ENCODE results near the gene RABGAP1.
"Not testable (repeated sequence)": the region's sequence is repeated elsewhere in the genome, so short reads cannot be mapped to it uniquely, and the experiment has no call there.

The RABGAP1 gene

GRCh38 chr9:122940749-122941581, at the start of gene RABGAP1:
Gene RABGAP1, plus strand, starts transcription at chr9:122941020. Its CDS starts 16,040 bp downstream, at chr9:122957060.
- H3K27ac Mint-ChIP-seq: peak within 1 kb of the TSS; percentile 96
- peaks cover 67% of the 10 kb centered on the region for H3K36me3 Mint-ChIP-seq
- H3K4me1 Mint-ChIP-seq: peaks cover 16% of the 10 kb centered on the region
- no peaks in the 10 kb centered on the region for H3K9me3 Mint-ChIP-seq
- ATAC-seq: peak; percentile 99
- H3K4me3 Mint-ChIP-seq: peak within 1 kb of the TSS; percentile 94
- peak; percentile 89 to 97 for DNase-seq (ENCODE audit: low spot score in 2 of 2)

- H3K27ac Mint-ChIP-seq: peak overlapping the region; percentile 6
- H3K36me3 Mint-ChIP-seq: peaks cover 81% of the 10 kb centered on the region
- H3K4me1 Mint-ChIP-seq: peaks cover 22% of the 10 kb centered on the region
- peak overlapping the region; percentile 1 for H3K4me3 Mint-ChIP-seq
- no peak for DNase-seq (ENCODE audit: low spot score in 2 of 2)
- peak; percentile 72 for ATAC-seq
- H3K9me3 Mint-ChIP-seq: no peaks in the 10 kb centered on the region
Observed at GRCh38 chr9:122897969-122898368, 42.9 kb upstream of the RABGAP1 start.

- Mint-ChIP-seq H3K4me3 (peak overlapping the region; percentile 87), H3K4me1 (peaks cover 18% of the 10 kb centered on the region), H3K9me3 (no peaks in the 10 kb centered on the region), H3K36me3 (peaks cover 72% of the 10 kb centered on the region), H3K27ac (peak overlapping the region; percentile 48)
- ATAC-seq (no peak), DNase-seq (ENCODE audit: low spot score in 2 of 2) (no peak)
Observed at GRCh38 chr9:122900791-122901190, 40.0 kb upstream of the RABGAP1 start.

- Mint-ChIP-seq H3K4me3 (peak overlapping the region; percentile 87), H3K27ac (peak overlapping the region; percentile 96), H3K4me1 (peaks cover 4% of the 10 kb centered on the region), H3K9me3 (no peaks in the 10 kb centered on the region), H3K36me3 (peaks cover 57% of the 10 kb centered on the region)
- DNase-seq (ENCODE audit: low spot score in 2 of 2) (no peak), ATAC-seq (peak; percentile 27)
Observed at GRCh38 chr9:122904466-122904822, 36.4 kb upstream of the RABGAP1 start.

GRCh38 chr9:122904823-122905710, 35.8 kb upstream of the RABGAP1 start, which contains the start of gene RC3H2:
Gene RC3H2, minus strand, starts transcription at chr9:122905359. Its CDS starts 7,850 bp downstream, at chr9:122897509.
- H3K36me3 Mint-ChIP-seq: peaks cover 60% of the 10 kb centered on the region
- peak within 1 kb of the TSS; percentile 96 for H3K27ac Mint-ChIP-seq
- peak within 1 kb of the TSS; percentile 87 for H3K4me3 Mint-ChIP-seq
- DNase-seq (ENCODE audit: low spot score in 2 of 2) (peak; percentile 87 to 98), ATAC-seq (peak; percentile 91)
- H3K9me3 Mint-ChIP-seq: no peaks in the 10 kb centered on the region
- H3K4me1 Mint-ChIP-seq: no peaks in the 10 kb centered on the region

- H3K36me3 Mint-ChIP-seq: peaks cover 71% of the 10 kb centered on the region
- H3K27ac Mint-ChIP-seq; H3K9me3 Mint-ChIP-seq; DNase-seq (ENCODE audit: low spot score in 2 of 2); H3K4me3 Mint-ChIP-seq; H3K4me1 Mint-ChIP-seq; ATAC-seq: not testable (repeated sequence)
Observed at GRCh38 chr9:122906122-122906521, 34.7 kb upstream of the RABGAP1 start.

GRCh38 chr9:122912671-122912963, 28.2 kb upstream of the RABGAP1 start:
- Mint-ChIP-seq H3K36me3 (peaks cover 60% of the 10 kb centered on the region), H3K4me3 (peak overlapping the region; percentile 97), H3K9me3 (no peaks in the 10 kb centered on the region), H3K4me1 (peaks cover 19% of the 10 kb centered on the region), H3K27ac (peak overlapping the region; percentile 99)
- ATAC-seq: no peak
- DNase-seq (ENCODE audit: low spot score in 2 of 2): no peak

GRCh38 chr9:122912964-122913673, 27.7 kb upstream of the RABGAP1 start, which contains the start of gene ZBTB6:
Gene ZBTB6, minus strand, starts transcription at chr9:122913323. Its CDS starts 1,251 bp downstream, at chr9:122912072.
- ATAC-seq (peak; percentile 96), DNase-seq (ENCODE audit: low spot score in 2 of 2) (peak; percentile 46 to 82)
- Mint-ChIP-seq H3K36me3 (peaks cover 55% of the 10 kb centered on the region), H3K4me3 (peak within 1 kb of the TSS; percentile 97), H3K4me1 (peaks cover 19% of the 10 kb centered on the region), H3K27ac (peak within 1 kb of the TSS; percentile 99), H3K9me3 (no peaks in the 10 kb centered on the region)

- no peak for ATAC-seq
- Mint-ChIP-seq H3K4me3 (no peak overlapping the region), H3K4me1 (peaks cover 6% of the 10 kb centered on the region), H3K27ac (no peak overlapping the region), H3K36me3 (peaks cover 30% of the 10 kb centered on the region), H3K9me3 (no peaks in the 10 kb centered on the region)
- no peak for DNase-seq (ENCODE audit: low spot score in 2 of 2)
Observed at GRCh38 chr9:122918310-122918709, 22.5 kb upstream of the RABGAP1 start.

- Mint-ChIP-seq H3K4me1 (peaks cover 6% of the 10 kb centered on the region), H3K27ac (no peak overlapping the region), H3K9me3 (no peaks in the 10 kb centered on the region), H3K4me3 (no peak overlapping the region), H3K36me3 (peaks cover 25% of the 10 kb centered on the region)
- no peak for ATAC-seq
- no peak for DNase-seq (ENCODE audit: low spot score in 2 of 2)
Observed at GRCh38 chr9:122922713-122923112, 18.1 kb upstream of the RABGAP1 start.

GRCh38 chr9:122923947-122924346, 16.9 kb upstream of the RABGAP1 start:
- DNase-seq (ENCODE audit: low spot score in 2 of 2) (no peak), ATAC-seq (peak; percentile 40)
- peaks cover 22% of the 10 kb centered on the region for H3K36me3 Mint-ChIP-seq
- H3K4me1 Mint-ChIP-seq: peaks cover 6% of the 10 kb centered on the region
- no peaks in the 10 kb centered on the region for H3K9me3 Mint-ChIP-seq
- no peak overlapping the region for H3K4me3 Mint-ChIP-seq
- no peak overlapping the region for H3K27ac Mint-ChIP-seq

GRCh38 chr9:122929796-122930354, 10.9 kb upstream of the RABGAP1 start:
- Mint-ChIP-seq H3K4me1 (peaks cover 12% of the 10 kb centered on the region), H3K36me3 (no peaks in the 10 kb centered on the region), H3K9me3 (no peaks in the 10 kb centered on the region), H3K4me3 (no peak overlapping the region), H3K27ac (no peak overlapping the region)
- DNase-seq (ENCODE audit: low spot score in 2 of 2) (no peak), ATAC-seq (no peak)

- DNase-seq (ENCODE audit: low spot score in 2 of 2) (no peak), ATAC-seq (no peak)
- Mint-ChIP-seq H3K4me3 (no peak overlapping the region), H3K27ac (no peak overlapping the region), H3K9me3 (no peaks in the 10 kb centered on the region), H3K36me3 (peaks cover under 1% of the 10 kb centered on the region), H3K4me1 (peaks cover 12% of the 10 kb centered on the region)
Observed at GRCh38 chr9:122930541-122931225, 10.1 kb upstream of the RABGAP1 start.
